ENCODE data around the gene IQCN.
A peak's percentile ranks its signal among the peaks of the same experiment; 100 is the strongest.

IQCN gene

GRCh38 chr19:18274219-18274780 lies at the start of gene IQCN:
Gene IQCN, minus strand, starts transcription at chr19:18274452. Its CDS starts 4,974 bp downstream, at chr19:18269478.
- DNase-seq = no peak

- DNase-seq = peak; percentile 89 to 94
Measured at GRCh38 chr19:18322759-18323460, 48.7 kb upstream of the IQCN start, which contains the start of gene LSM4. Gene LSM4, minus strand, starts transcription at chr19:18323076. Its CDS starts 56 bp downstream, at chr19:18323020.

GRCh38 chr19:18322318-18322758 lies 48.1 kb upstream of the IQCN start:
- DNase-seq = no peak

GRCh38 chr19:18321734-18322102 lies 47.5 kb upstream of the IQCN start:
- no peak for DNase-seq

- no peak for DNase-seq
Measured at GRCh38 chr19:18320865-18321733, 46.8 kb upstream of the IQCN start.

- DNase-seq = no peak
Measured at GRCh38 chr19:18319591-18320135, 45.4 kb upstream of the IQCN start.

- no peak for DNase-seq
Measured at GRCh38 chr19:18317961-18318800, 43.9 kb upstream of the IQCN start.

GRCh38 chr19:18313398-18313797 lies 39.1 kb upstream of the IQCN start:
- no peak for DNase-seq

GRCh38 chr19:18312092-18312534 lies 37.9 kb upstream of the IQCN start:
- no peak for DNase-seq

GRCh38 chr19:18311502-18312091 lies 37.3 kb upstream of the IQCN start:
- no peak for DNase-seq

- no peak for DNase-seq
Measured at GRCh38 chr19:18310966-18311365, 36.7 kb upstream of the IQCN start.

- DNase-seq = no peak
Measured at GRCh38 chr19:18310118-18310909, 36.1 kb upstream of the IQCN start.

- no peak for DNase-seq
Measured at GRCh38 chr19:18309525-18310064, 35.3 kb upstream of the IQCN start.

- DNase-seq = no peak
Measured at GRCh38 chr19:18308948-18309325, 34.7 kb upstream of the IQCN start.

- DNase-seq = no peak
Measured at GRCh38 chr19:18308051-18308947, 34.0 kb upstream of the IQCN start.

GRCh38 chr19:18307271-18307681 lies 33.0 kb upstream of the IQCN start:
- no peak for DNase-seq

GRCh38 chr19:18306888-18307260 lies 32.6 kb upstream of the IQCN start:
- peak in 1 of 2 experiments; percentile 79 for DNase-seq

- no peak for DNase-seq
Measured at GRCh38 chr19:18306209-18306887, 32.1 kb upstream of the IQCN start.
